ENCODE data around the gene SLC2A4.

DNA sequence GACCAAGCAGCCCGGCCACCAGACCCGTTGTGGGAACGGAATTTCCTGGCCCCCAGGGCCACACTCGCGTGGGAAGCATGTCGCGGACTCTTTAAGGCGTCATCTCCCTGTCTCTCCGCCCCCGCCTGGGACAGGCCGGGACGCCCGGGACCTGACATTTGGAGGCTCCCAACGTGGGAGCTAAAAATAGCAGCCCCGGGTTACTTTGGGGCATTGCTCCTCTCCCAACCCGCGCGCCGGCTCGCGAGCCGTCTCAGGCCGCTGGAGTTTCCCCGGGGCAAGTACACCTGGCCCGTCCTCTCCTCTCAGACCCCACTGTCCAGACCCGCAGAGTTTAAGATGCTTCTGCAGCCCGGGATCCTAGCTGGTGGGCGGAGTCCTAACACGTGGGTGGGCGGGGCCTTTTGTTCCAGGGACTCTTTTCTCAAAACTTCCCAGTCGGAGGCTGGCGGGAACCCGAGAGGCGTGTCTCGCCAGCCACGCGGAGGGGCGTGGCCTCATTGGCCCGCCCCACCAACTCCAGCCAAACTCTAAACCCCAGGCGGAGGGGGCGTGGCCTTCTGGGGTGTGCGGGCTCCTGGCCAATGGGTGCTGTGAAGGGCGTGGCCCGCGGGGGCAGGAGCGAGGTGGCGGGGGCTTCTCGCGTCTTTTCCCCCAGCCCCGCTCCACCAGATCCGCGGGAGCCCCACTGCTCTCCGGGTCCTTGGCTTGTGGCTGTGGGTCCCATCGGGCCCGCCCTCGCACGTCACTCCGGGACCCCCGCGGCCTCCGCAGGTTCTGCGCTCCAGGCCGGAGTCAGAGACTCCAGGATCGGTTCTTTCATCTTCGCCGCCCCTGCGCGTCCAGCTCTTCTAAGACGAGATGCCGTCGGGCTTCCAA lies at the start of gene SLC2A4:
- TF ChIP-seq, protein P1, sequence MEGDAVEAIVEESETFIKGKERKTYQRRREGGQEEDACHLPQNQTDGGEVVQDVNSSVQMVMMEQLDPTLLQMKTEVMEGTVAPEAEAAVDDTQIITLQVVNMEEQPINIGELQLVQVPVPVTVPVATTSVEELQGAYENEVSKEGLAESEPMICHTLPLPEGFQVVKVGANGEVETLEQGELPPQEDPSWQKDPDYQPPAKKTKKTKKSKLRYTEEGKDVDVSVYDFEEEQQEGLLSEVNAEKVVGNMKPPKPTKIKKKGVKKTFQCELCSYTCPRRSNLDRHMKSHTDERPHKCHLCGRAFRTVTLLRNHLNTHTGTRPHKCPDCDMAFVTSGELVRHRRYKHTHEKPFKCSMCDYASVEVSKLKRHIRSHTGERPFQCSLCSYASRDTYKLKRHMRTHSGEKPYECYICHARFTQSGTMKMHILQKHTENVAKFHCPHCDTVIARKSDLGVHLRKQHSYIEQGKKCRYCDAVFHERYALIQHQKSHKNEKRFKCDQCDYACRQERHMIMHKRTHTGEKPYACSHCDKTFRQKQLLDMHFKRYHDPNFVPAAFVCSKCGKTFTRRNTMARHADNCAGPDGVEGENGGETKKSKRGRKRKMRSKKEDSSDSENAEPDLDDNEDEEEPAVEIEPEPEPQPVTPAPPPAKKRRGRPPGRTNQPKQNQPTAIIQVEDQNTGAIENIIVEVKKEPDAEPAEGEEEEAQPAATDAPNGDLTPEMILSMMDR (IDR thresholded peaks at IDR 0.05; ENCODE audit: borderline replicate concordance, extremely low read depth, low read length, poor library complexity, severe bottlenecking), result no peak
- TF ChIP-seq EZH2 (IDR thresholded peaks at IDR 0.05; ENCODE audit: borderline replicate concordance, low read depth, low read length, severe bottlenecking), result no peak
